CD4-positive, alpha-beta T cell treated with Interleukin-12 subunit alpha and Interleukin-12 subunit beta, for 1 hour (primary cell): Measurements from ENCODE around the gene SUSD2.
A peak's percentile ranks its signal among the peaks of the same experiment; 100 is the strongest.
"Not testable (repeated sequence)": the region's sequence is repeated elsewhere in the genome, so short reads cannot be mapped to it uniquely, and the experiment has no call there.

Source experiments
- DNase-seq: peaks from one replicate; pipeline ENCODE4 v3.0.0-alpha.2; 2020

Gene SUSD2

GRCh38 chr22:24216541-24217209 is 35.4 kb downstream of the SUSD2 start:
- DNase-seq = no peak

- no peak for DNase-seq
These were observed 36.1 kb downstream of the SUSD2 start for GRCh38 chr22:24217384-24217783.

GRCh38 chr22:24219750-24220149 is 38.5 kb downstream of the SUSD2 start:
- DNase-seq = no peak

GRCh38 chr22:24224468-24224867 is 43.2 kb downstream of the SUSD2 start:
- no peak for DNase-seq

GRCh38 chr22:24225044-24225601 is 43.8 kb downstream of the SUSD2 start:
- no peak for DNase-seq

GRCh38 chr22:24225951-24226350 is 44.7 kb downstream of the SUSD2 start:
- DNase-seq = no peak

GRCh38 chr22:24230911-24231656 is 49.8 kb downstream of the SUSD2 start:
- DNase-seq = peak; percentile 60

GRCh38 chr22:24231706-24232105 is 50.4 kb downstream of the SUSD2 start:
- DNase-seq = no peak

GRCh38 chr22:24232124-24232523 is 50.8 kb downstream of the SUSD2 start:
- no peak for DNase-seq

- no peak for DNase-seq
These were observed 51.4 kb downstream of the SUSD2 start for GRCh38 chr22:24232725-24233124.

- DNase-seq = no peak
These were observed 51.9 kb downstream of the SUSD2 start for GRCh38 chr22:24233235-24233634.

- DNase-seq = no peak
These were observed 52.5 kb downstream of the SUSD2 start for GRCh38 chr22:24233816-24234215.

- no peak for DNase-seq
These were observed 54.0 kb downstream of the SUSD2 start for GRCh38 chr22:24235315-24235714.

- no peak for DNase-seq
These were observed 55.4 kb downstream of the SUSD2 start for GRCh38 chr22:24236656-24237055.

- DNase-seq = not testable (repeated sequence)
These were observed 56.9 kb downstream of the SUSD2 start for GRCh38 chr22:24238101-24238694.
